SK-N-SH treated with all-trans-retinoic acid at 6 μM for 48 hours (cell line): ENCODE measurements around the gene NPRL2.

ENCODE experiments used
- ATAC-seq: fragments of 200-7000 bp; cut with Tn5 transposase; 3 replicates; pipeline ENCODE4 v1.9.1; 2020; ENCODE audit warnings: mild to moderate bottlenecking, moderate library complexity
- ARNTL ChIP-seq: fragments of 450-650 bp; formaldehyde crosslinking; IDR thresholded peaks from 2 replicates; pipeline ENCODE4 v1.5.0; 2020; ENCODE audit warnings: low read depth, mild to moderate bottlenecking, moderate library complexity, borderline replicate concordance
- BACH2 ChIP-seq: fragments of 250-450 bp; sonication (Bioruptor Pico); IDR thresholded peaks from 2 replicates; pipeline ENCODE4 v1.9.0; 2021; ENCODE audit warnings: mild to moderate bottlenecking, borderline replicate concordance
- CREB5 ChIP-seq: fragments of 250-450 bp; sonication (Bioruptor Pico); IDR thresholded peaks from 2 replicates; pipeline ENCODE4 v1.5.1; 2020; ENCODE audit warnings: low read depth, mild to moderate bottlenecking, moderate library complexity
- CSDC2 ChIP-seq: fragments of 250-450 bp; sonication (Bioruptor Pico); IDR thresholded peaks from 2 replicates; pipeline ENCODE4 v1.5.0; 2020; ENCODE audit warnings: mild to moderate bottlenecking, moderate library complexity
- ESRRG ChIP-seq: fragments of 250-450 bp; sonication (Bioruptor Pico); IDR thresholded peaks from 2 replicates; pipeline ENCODE4 v1.6.1; 2021; ENCODE audit warnings: mild to moderate bottlenecking
- GLIS3 ChIP-seq: fragments of 250-450 bp; sonication (Bioruptor Pico); IDR thresholded peaks from 2 replicates; pipeline ENCODE4 v1.5.0; 2020; ENCODE audit warnings: mild to moderate bottlenecking, moderate library complexity
- POU6F1 ChIP-seq: fragments of 250-450 bp; sonication (Bioruptor Pico); IDR thresholded peaks from 2 replicates; pipeline ENCODE4 v1.8.0; 2021; ENCODE audit warnings: low read depth, mild to moderate bottlenecking, moderate library complexity, borderline replicate concordance
- PPARA ChIP-seq: fragments of 250-450 bp; sonication (Bioruptor Pico); IDR thresholded peaks from 2 replicates; pipeline ENCODE4 v1.5.0; 2020; ENCODE audit warnings: mild to moderate bottlenecking, borderline replicate concordance
- RARB ChIP-seq: fragments of 250-450 bp; sonication (Bioruptor Pico); IDR thresholded peaks from 2 replicates; pipeline ENCODE4 v1.8.0; 2021; ENCODE audit warnings: mild to moderate bottlenecking, moderate library complexity
- SNAI2 ChIP-seq: fragments of 250-450 bp; sonication (Bioruptor Pico); IDR thresholded peaks from 2 replicates; pipeline ENCODE4 v1.5.0; 2020; ENCODE audit warnings: mild to moderate bottlenecking, moderate library complexity
- TOX ChIP-seq: fragments of 250-450 bp; sonication (Bioruptor Pico); IDR thresholded peaks from 2 replicates; pipeline ENCODE4 v1.8.0; 2021; ENCODE audit warnings: mild to moderate bottlenecking, moderate library complexity, borderline replicate concordance
- TSHZ2 ChIP-seq: fragments of 250-450 bp; sonication (Bioruptor Pico); IDR thresholded peaks from 2 replicates; pipeline ENCODE4 v1.5.0; 2020; ENCODE audit warnings: mild to moderate bottlenecking, moderate library complexity
- ZC3H10 ChIP-seq: fragments of 250-450 bp; sonication (Bioruptor Pico); IDR thresholded peaks from 2 replicates; pipeline ENCODE4 v1.5.1; 2021; ENCODE audit warnings: mild to moderate bottlenecking, moderate library complexity
- ZFP3 ChIP-seq: fragments of 250-450 bp; sonication (Bioruptor Pico); IDR thresholded peaks from 2 replicates; pipeline ENCODE4 v1.5.0; 2020; ENCODE audit warnings: mild to moderate bottlenecking, moderate library complexity
- ZFP30 ChIP-seq: fragments of 450-650 bp; formaldehyde crosslinking; IDR thresholded peaks from 2 replicates; pipeline ENCODE4 v1.5.0; 2022; ENCODE audit warnings: mild to moderate bottlenecking, moderate library complexity
- ZNF565 ChIP-seq: fragments of 450-650 bp; formaldehyde crosslinking; conservative IDR thresholded peaks from 2 replicates; pipeline ENCODE4 v1.5.0; 2020; ENCODE audit warnings: low read depth, mild to moderate bottlenecking, moderate library complexity
- ZNF8 ChIP-seq: fragments of 450-650 bp; formaldehyde crosslinking; IDR thresholded peaks from 2 replicates; pipeline ENCODE4 v1.5.0; 2020; ENCODE audit warnings: mild to moderate bottlenecking, moderate library complexity
- TF ChIP-seq, protein P1 (sequence below): fragments of 250-450 bp; sonication (Bioruptor Pico); IDR thresholded peaks from 2 replicates; pipeline ENCODE4 v1.5.1; 2021; ENCODE audit warnings: mild to moderate bottlenecking, moderate library complexity
- TF ChIP-seq, protein P2 (sequence below): fragments of 250-450 bp; sonication (Bioruptor Pico); IDR thresholded peaks from 2 replicates; pipeline ENCODE4 v1.8.0; 2020; ENCODE audit warnings: mild to moderate bottlenecking, moderate library complexity, borderline replicate concordance

Gene NPRL2

DNA sequence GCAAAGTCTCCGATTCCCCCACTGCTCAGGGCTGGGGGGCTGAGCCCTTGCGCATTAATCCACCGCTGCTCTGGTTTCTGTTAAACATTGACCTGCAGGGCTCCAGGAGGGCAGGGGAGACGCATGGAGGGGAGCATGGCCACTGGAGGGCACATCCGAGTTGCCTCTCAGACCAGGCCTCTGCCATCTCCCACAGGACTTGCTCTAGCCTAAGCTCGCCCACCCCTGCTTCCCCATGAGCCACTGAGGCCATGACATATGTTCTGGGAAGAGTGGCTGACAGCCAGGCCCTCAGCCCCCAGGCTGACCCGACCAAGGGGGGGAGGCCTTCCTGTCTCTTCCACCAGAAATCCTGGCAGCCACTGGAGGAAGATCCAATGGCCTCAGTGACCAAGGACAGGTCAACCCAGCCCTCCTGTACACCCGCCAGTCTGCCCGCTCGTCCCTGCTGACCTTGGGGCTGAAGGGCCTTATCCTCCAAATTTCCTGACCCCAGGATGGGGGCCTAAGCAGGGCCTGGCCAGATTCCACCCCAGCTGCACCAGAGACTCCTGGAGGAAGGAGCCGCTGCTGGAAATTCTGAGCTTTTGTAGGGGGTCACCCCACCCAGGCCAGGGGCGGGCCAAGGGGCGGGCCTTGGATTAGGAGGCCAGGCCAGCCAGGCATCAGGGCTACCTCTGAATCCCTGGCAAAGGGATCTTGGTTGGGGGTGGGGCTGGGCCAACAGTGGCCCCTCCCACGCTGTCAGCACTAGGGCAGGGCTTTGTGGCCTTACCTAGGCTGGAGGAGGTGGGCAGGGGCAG lies 47.4 kb downstream of the NPRL2 start, which contains the start of gene HYAL1:
HYAL1 (minus strand) TSS at position 562 of the 803 bp plus-strand sequence. CDS start 618 bp downstream, outside the sequence.
- TF ChIP-seq TSHZ2: no peak
- TF ChIP-seq, protein P1, sequence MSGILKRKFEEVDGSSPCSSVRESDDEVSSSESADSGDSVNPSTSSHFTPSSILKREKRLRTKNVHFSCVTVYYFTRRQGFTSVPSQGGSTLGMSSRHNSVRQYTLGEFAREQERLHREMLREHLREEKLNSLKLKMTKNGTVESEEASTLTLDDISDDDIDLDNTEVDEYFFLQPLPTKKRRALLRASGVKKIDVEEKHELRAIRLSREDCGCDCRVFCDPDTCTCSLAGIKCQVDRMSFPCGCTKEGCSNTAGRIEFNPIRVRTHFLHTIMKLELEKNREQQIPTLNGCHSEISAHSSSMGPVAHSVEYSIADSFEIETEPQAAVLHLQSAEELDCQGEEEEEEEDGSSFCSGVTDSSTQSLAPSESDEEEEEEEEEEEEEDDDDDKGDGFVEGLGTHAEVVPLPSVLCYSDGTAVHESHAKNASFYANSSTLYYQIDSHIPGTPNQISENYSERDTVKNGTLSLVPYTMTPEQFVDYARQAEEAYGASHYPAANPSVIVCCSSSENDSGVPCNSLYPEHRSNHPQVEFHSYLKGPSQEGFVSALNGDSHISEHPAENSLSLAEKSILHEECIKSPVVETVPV (CRISPR knock-in tag): no peak
- TF ChIP-seq RARB: no peak
- TF ChIP-seq POU6F1 (CRISPR knock-in tag): no peak
- no peak for TF ChIP-seq SNAI2 (CRISPR knock-in tag)
- TF ChIP-seq ZNF565: no peak
- TF ChIP-seq PPARA (CRISPR knock-in tag): no peak
- TF ChIP-seq CREB5 (CRISPR knock-in tag): no peak
- no peak for TF ChIP-seq ZC3H10
- TF ChIP-seq GLIS3 (CRISPR knock-in tag): no peak
- no peak for TF ChIP-seq ZNF8
- no peak for TF ChIP-seq ARNTL
- ATAC-seq: no peak

DNA sequence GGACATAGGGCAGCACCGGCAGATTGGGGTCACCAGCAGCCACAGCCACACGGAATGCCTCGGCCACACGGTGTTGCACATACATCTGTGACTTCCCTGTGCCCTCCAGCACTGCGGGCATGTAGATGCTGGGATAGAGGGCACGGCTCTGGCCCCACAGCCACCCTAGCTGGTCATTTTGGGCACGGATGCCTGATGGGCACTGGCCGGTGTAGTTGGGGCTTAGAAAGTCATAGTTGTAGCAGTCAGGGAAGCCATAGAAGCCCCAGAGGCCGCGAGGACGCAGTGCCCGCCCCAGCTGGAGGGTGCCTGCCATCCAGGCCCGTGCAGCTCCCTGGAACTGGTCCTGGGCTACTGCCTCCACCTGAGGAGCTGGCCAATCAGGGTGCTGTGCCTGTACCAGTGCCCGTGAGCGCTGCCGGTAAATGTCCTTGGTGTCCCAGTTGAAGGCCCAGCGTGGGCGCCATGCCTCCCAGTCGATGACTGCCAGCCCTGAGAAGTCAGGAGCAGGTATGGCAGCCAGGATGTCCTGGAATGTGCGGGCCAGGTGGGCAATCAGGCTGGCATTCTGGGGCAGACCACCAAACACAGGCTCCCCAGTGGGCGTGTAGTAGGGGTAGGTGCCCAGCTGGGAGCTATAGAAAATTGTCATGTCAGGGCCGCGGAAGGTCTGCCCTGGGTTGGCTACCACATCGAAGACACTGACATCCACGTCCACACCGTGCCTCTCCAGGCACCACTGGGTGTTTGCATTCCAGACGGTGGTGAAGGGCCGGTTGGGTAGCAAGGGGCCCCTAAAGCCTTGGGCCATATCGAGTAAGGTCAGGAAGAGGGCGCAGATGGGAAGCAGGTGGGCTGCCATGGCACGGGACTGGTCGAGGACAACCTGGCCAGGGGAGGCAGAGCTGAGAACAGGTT lies 48.2 kb downstream of the NPRL2 start:
- TF ChIP-seq ZC3H10 (no peak), TOX (CRISPR knock-in tag) (no peak), BACH2 (no peak), ZNF8 (no peak), ZFP30 (CRISPR knock-in tag) (no peak), ZNF565 (no peak), ARNTL (no peak), ESRRG (CRISPR knock-in tag) (no peak), RARB (no peak), ZFP3 (no peak), TSHZ2 (no peak), SNAI2 (CRISPR knock-in tag) (no peak), CSDC2 (CRISPR knock-in tag) (no peak)
- TF ChIP-seq, protein P2, sequence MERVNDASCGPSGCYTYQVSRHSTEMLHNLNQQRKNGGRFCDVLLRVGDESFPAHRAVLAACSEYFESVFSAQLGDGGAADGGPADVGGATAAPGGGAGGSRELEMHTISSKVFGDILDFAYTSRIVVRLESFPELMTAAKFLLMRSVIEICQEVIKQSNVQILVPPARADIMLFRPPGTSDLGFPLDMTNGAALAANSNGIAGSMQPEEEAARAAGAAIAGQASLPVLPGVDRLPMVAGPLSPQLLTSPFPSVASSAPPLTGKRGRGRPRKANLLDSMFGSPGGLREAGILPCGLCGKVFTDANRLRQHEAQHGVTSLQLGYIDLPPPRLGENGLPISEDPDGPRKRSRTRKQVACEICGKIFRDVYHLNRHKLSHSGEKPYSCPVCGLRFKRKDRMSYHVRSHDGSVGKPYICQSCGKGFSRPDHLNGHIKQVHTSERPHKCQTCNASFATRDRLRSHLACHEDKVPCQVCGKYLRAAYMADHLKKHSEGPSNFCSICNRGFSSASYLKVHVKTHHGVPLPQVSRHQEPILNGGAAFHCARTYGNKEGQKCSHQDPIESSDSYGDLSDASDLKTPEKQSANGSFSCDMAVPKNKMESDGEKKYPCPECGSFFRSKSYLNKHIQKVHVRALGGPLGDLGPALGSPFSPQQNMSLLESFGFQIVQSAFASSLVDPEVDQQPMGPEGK (CRISPR knock-in tag): no peak
- no peak for ATAC-seq
